HL-60 (cell line): ENCODE measurements around the gene NEK8.
A peak's percentile ranks its signal among the peaks of the same experiment; 100 is the strongest.

Experiments
- DNase-seq, 2 experiments: peaks; one replicate each; pipeline ENCODE4 v3.0.0-alpha.2; 2010 to 2020; ENCODE audit warnings: low read depth in 1 of 2, low spot score in 1 of 2
- H3K27ac ChIP-seq: fragments of 250-450 bp; sonication (Bioruptor Pico); replicated peaks from 2 replicates; pipeline ENCODE4 v1.5.1; 2020; ENCODE audit warnings: mild to moderate bottlenecking, moderate library complexity
- H3K27me3 ChIP-seq: fragments of 250-450 bp; sonication (Bioruptor Pico); 2 replicates; pipeline ENCODE4 v1.5.1; 2021; ENCODE audit warnings: mild to moderate bottlenecking, moderate library complexity; ENCODE audit not compliant: insufficient read depth, poor library complexity, severe bottlenecking
- H3K4me3 ChIP-seq: replicated peaks from 2 replicates; pipeline ENCODE4 v1.5.1; 2011; ENCODE audit warnings: mild to moderate bottlenecking, control low read depth, low read length; ENCODE audit not compliant: insufficient read depth
- GABPA ChIP-seq: IDR thresholded peaks from 2 replicates; pipeline ENCODE4 v1.6.1; 2012; ENCODE audit warnings: low read depth
- POLR2AphosphoS5 ChIP-seq: IDR thresholded peaks from 2 replicates; pipeline ENCODE4 v1.6.1; 2012; ENCODE audit warnings: low read depth
- SPI1 ChIP-seq: IDR thresholded peaks from 2 replicates; pipeline ENCODE4 v1.6.1; 2012; ENCODE audit warnings: low read depth, mild to moderate bottlenecking, borderline replicate concordance
- TF ChIP-seq, protein P1 (sequence below): IDR thresholded peaks from one replicate; pipeline ENCODE4 v1.5.1; 2011; ENCODE audit warnings: low read length, control low read depth, inconsistent platforms; ENCODE audit not compliant: insufficient read depth
- TF ChIP-seq, protein P2 (sequence below): IDR thresholded peaks from 2 replicates; pipeline ENCODE4 v1.6.1; 2012; ENCODE audit warnings: low read depth; ENCODE audit not compliant: insufficient replicate concordance

Gene NEK8

DNA sequence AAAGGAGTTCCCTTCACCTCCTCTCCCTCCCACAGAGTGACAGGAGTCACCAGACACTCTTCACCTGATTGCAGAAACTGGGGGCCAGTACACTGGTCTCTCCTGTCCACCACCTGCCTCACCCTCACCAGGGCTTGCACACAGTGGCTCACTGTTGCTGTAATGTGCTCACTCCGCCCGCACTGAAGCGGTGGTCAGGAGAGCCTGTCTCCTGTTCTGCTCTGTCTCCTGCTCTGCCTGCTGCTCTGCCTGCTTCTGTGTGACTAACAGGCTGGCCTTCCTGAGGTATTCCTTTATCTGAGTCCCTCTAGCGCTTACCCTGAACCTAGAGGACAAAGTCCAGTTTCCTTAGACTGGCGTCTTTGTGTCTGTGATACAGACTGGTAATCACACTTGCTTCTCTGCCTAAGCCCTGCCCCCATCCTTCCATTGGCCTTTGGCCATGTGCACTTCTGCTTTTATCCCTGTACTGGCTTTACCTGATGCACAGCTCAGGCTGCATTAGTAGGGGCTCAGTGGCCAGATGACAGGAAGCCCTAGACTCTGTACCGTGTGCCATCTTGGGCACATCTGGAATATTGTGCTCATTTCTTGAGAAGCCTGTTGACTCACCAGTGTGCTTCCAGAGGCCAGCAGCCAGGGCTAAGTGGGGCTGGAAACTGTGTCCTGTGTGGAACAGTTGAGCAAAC lies 30.2 kb upstream of the NEK8 start:
- no peaks in the 10 kb centered on the region for H3K27me3 ChIP-seq
- peak; percentile 88 for TF ChIP-seq SPI1
- TF ChIP-seq POLR2AphosphoS5, result no peak
- no peak overlapping the region for H3K4me3 ChIP-seq
- peak in 1 of 2 experiments; percentile 39 for DNase-seq
- no peak overlapping the region for H3K27ac ChIP-seq

DNA sequence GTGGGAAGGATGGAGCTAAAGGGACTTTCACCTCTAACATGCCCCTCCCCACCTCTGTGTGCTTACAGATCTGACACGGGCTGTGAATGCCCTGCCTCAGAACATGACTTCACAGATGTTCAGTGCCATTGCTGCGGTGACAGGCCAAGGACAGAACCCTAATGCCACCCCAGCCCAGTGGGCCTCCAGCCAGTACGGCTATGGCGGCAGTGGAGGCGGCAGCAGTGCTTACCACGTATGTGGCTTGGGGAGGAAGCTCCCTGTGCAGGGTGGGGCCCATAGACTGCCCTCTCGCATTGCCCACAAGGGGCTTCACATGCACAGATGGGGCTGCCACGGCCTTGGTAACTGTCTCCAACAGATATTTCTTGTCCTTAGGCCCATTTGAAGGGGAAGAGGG lies 28.3 kb upstream of the NEK8 start:
- no peaks in the 10 kb centered on the region for H3K27me3 ChIP-seq
- TF ChIP-seq, protein P1, sequence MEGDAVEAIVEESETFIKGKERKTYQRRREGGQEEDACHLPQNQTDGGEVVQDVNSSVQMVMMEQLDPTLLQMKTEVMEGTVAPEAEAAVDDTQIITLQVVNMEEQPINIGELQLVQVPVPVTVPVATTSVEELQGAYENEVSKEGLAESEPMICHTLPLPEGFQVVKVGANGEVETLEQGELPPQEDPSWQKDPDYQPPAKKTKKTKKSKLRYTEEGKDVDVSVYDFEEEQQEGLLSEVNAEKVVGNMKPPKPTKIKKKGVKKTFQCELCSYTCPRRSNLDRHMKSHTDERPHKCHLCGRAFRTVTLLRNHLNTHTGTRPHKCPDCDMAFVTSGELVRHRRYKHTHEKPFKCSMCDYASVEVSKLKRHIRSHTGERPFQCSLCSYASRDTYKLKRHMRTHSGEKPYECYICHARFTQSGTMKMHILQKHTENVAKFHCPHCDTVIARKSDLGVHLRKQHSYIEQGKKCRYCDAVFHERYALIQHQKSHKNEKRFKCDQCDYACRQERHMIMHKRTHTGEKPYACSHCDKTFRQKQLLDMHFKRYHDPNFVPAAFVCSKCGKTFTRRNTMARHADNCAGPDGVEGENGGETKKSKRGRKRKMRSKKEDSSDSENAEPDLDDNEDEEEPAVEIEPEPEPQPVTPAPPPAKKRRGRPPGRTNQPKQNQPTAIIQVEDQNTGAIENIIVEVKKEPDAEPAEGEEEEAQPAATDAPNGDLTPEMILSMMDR, result no peak
- TF ChIP-seq GABPA (no peak), SPI1 (no peak), POLR2AphosphoS5 (no peak)
- TF ChIP-seq, protein P2, sequence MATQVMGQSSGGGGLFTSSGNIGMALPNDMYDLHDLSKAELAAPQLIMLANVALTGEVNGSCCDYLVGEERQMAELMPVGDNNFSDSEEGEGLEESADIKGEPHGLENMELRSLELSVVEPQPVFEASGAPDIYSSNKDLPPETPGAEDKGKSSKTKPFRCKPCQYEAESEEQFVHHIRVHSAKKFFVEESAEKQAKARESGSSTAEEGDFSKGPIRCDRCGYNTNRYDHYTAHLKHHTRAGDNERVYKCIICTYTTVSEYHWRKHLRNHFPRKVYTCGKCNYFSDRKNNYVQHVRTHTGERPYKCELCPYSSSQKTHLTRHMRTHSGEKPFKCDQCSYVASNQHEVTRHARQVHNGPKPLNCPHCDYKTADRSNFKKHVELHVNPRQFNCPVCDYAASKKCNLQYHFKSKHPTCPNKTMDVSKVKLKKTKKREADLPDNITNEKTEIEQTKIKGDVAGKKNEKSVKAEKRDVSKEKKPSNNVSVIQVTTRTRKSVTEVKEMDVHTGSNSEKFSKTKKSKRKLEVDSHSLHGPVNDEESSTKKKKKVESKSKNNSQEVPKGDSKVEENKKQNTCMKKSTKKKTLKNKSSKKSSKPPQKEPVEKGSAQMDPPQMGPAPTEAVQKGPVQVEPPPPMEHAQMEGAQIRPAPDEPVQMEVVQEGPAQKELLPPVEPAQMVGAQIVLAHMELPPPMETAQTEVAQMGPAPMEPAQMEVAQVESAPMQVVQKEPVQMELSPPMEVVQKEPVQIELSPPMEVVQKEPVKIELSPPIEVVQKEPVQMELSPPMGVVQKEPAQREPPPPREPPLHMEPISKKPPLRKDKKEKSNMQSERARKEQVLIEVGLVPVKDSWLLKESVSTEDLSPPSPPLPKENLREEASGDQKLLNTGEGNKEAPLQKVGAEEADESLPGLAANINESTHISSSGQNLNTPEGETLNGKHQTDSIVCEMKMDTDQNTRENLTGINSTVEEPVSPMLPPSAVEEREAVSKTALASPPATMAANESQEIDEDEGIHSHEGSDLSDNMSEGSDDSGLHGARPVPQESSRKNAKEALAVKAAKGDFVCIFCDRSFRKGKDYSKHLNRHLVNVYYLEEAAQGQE, result no peak
- H3K4me3 ChIP-seq, result no peak overlapping the region
- no peak overlapping the region for H3K27ac ChIP-seq
- DNase-seq, result no peak

DNA sequence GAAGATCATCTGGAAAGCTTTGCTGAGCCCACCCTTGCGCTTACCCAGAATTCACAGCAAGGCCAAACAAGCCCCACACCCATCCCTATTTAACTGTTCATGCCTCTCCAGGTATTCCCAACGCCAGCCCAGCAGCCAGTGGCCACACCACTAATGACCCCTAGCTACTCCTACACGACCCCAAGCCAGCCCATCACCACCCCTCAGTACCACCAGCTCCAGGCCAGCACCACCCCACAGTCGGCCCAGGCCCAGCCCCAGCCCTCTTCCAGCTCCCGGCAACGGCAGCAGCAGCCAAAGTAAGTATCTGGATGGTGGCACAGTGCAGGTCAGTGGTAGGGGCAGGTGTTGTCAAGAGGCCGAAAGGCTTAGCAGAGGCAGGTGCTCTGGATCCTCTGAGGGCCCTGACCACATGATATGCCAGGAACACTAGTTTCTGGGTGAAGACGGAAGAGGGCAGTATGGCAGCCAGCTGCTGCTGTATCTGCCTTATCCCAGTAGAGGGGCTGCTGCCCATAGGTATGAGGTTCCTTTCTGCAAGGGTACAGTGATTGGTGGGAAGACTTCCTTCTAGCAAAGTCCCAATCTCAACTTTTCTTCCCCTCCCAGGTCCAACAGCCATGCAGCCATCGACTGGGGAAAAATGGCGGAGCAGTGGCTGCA lies 27.6 kb upstream of the NEK8 start:
- Histone ChIP-seq H3K27me3 (no peaks in the 10 kb centered on the region), H3K27ac (no peak overlapping the region), H3K4me3 (no peak overlapping the region)
- DNase-seq, result no peak
- TF ChIP-seq, protein P2, result no peak
- no peak for TF ChIP-seq GABPA
- TF ChIP-seq POLR2AphosphoS5, result no peak
- TF ChIP-seq, protein P1, result no peak
- TF ChIP-seq SPI1, result no peak

DNA sequence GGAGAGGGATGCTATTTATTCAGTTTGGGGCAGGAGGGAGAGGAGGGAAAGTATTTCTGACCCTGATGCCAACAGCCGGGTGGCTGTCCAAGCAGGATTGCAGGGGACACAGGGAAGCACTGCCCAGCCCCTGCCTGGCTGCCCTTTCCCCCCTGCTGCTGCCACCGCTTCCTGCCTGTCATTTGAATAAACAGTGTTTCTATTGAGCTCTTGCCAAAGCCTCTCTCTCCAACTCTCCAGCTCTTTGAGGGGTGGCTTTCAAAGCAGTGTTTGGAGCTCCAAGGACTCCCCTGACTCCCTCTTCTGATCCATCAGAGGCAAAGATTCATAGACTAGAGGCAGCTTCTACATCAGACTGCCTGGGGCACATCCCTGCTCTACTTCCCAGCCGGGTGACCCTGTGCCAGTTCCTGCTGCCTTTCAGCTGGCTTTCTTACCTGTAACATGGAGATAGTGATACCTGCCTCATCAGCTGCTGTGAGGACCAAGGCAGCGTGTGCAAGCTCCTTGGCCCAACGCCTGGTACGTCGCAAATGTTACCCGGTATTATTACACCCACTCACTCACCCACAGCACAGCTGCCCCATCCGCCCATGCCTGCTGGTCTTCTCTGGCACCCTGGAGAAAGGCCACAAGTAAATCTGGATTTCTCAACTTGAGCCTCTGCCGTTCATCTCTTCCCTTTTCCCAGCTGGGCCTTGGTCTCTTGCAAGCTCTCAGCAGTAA lies 26.4 kb upstream of the NEK8 start:
- TF ChIP-seq POLR2AphosphoS5 (no peak), SPI1 (no peak), GABPA (no peak)
- TF ChIP-seq, protein P1, result no peak
- TF ChIP-seq, protein P2, result no peak
- DNase-seq, result no peak

More for the DNA sequence above, 26.4 kb upstream of the NEK8 start:
- Histone ChIP-seq H3K4me3 (no peak overlapping the region), H3K27ac (no peak overlapping the region), H3K27me3 (no peaks in the 10 kb centered on the region)
